HG02642 (cell line): Measurements from ENCODE around the gene SLC35B1.
"Not testable (repeated sequence)": the region's sequence is repeated elsewhere in the genome, so short reads cannot be mapped to it uniquely, and the experiment has no call there.

ENCODE experiments used
- ATAC-seq: cut with Tn5 transposase; IDR thresholded peaks from one replicate; pipeline ENCODE4 v1.9.1; 2021; ENCODE audit warnings: mild to moderate bottlenecking; ENCODE audit not compliant: unreplicated experiment, poor library complexity

The SLC35B1 gene

DNA sequence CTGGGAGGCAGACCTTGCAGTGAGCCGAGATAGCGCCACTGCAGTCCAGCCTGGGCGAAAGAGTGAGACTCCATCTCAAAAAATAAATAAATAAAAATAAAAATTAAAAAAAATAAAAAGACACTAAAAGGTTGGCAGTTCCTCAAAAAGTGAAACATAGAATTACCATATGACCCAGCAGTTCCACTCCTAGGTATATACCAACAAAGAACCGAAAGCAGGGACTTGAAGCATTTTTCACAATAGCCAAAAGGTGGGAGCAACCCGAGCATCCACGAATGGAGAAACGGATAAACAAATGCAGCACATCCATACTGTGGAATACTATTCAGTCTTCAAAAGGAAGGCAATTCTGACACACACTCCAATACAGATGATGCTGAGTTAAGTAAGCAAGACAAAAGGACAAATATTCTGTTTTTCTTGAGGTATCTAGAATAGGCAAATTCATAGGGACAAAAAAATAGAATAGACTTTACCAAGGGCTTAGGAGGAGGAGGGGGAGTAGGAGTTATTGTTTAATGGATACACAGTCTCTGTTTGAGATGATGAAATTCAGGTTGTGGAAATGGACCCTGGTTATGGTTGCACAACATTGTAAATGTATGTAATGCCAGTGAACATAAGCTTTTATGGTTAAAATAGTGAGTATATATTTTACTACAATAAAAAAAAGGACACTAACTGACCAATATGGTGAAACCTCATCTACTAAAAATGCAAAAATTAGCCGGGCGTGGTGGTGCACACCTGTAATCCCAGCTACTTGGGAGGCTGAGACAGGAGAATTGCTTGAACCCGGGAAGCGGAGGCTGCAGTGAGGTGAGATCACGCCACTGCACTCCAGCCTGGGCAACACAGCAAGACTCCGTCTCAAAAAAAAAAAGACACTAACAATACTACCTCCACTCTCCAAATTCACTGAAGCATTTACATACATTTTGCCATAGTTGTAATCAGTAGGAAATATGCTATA lies 27.0 kb upstream of the SLC35B1 start:
- ATAC-seq, result no peak

DNA sequence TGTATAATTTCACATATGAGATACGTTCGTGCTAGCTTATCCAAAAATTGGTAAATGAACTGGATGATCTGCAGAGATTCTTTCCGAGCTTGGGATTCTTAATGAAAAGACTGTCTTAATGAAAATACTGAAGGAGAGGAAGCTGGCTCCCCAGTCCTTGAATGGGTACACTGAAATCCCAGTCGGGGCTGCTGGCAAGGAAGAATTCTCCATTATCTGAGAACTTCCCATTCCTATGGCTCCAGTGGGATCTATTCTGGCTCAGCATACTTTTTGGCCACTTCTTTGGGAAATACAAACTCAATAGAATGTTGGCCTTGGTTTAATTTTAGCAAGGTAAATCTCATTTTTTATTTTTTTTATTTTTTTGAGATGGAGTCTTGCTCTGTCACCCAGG lies 23.7 kb upstream of the SLC35B1 start:
- no peak for ATAC-seq

- no peak for ATAC-seq
These were observed 23.1 kb upstream of the SLC35B1 start for GRCh38 chr17:49730785-49731434.

DNA sequence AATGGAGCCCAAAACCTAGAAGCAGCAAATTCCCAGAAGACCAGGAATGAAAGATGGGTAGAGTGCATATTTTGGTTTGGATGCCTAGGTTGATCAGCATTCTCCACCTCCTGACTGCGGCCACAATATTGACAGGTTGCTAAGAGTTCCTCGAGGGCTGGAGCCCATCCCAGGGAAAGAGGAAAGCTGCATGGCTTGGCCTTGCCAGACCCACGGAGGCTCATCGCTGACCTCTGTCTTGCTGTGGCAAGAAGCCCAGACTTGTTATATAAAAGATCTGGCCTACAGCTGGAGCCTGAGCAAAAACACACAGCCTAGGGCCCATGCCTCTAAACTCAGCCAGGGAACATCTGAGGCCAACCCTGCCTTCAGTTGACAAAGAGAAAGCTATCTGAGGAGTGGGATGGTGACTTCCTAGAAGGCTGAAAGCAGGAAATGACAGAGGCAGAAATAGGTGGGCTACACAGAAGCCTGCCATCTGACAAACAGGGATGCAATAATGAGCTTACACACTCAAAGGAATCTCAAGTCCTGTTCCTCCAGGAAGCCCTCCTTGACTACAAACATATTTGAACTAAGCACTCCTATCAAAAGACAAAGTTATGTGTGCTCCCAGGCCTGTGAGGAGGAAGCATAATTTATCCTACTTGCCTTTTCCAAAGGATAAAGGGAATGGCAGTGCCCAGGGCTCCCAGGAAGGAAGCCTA lies 22.5 kb upstream of the SLC35B1 start:
- ATAC-seq, result no peak

GRCh38 chr17:49729069-49729468 lies 21.3 kb upstream of the SLC35B1 start:
- no peak for ATAC-seq

- ATAC-seq, result no peak
These were observed 20.7 kb upstream of the SLC35B1 start for GRCh38 chr17:49728425-49728824.

- no peak for ATAC-seq
These were observed 19.6 kb upstream of the SLC35B1 start for GRCh38 chr17:49727380-49727779.

DNA sequence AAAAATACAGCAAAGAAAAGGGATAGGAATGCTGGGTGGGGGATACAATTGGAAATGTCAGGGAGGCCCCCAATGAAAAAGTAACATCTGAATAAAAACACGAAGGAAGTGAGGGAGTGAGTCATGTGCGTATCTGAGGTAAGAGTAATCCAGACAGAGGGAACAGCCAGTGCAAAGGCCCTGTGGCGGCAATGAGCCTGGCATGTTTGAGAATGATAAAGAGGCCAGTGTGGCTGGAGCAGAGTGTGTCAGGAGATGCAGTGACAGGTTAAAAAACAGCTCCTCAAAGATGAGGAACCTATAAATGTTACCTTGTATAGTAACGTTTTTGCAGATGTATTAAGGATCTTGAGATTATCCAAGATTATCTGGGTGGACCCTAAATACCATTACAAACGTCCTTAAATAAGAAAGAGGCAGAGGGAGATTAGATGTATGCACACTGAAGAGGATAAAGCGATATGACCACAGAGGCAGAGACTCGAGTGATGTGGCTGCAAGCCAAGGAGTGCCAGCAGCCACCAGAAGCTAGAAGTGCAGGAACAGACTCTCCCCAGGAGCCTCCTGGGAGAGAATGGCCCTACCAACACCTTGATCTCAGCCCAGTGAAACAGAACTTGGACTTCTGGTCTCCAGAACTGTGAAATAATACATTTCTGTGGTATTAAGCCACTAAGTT lies 17.8 kb upstream of the SLC35B1 start:
- ATAC-seq, result no peak

DNA sequence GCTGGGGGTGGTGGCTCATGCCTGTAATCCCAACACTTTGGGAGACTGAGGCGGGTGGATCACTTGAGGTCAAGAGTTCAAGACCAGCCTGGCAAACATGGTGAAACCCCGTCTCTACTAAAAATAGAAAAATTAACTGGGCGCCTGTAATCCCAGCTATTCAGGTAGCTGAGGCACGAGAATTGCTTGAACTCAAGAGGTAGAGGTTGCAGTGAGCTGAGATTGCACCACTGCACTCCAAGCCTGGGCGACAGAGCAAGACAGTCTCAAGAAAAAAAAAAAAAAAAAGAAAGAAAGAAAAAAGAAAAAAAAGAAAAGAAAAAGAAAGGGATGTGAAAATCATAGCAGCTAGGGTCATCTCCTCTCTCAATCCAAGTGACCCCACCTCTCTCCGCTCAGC lies 16.8 kb upstream of the SLC35B1 start:
- ATAC-seq, result not testable (repeated sequence)

DNA sequence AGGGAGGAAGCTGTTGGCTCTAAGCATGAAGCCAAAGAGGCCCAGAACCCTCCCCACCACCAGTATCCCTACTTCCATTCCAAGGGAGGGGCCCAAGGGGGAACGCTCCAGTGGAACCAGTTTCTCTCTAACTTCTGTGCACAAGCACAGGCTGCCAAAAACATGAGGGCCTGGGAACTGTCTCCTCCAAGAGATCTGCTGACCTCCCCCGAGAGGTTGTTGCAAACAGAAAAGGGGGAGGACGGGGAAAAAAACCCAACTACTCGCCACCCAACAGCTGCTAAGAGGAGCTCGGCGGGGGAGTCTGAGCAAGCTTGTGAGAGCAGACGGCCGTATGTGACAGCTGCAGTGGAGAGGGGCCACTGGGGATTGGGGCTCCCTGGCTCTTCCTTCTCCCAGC lies 15.7 kb upstream of the SLC35B1 start:
- ATAC-seq, result no peak

DNA sequence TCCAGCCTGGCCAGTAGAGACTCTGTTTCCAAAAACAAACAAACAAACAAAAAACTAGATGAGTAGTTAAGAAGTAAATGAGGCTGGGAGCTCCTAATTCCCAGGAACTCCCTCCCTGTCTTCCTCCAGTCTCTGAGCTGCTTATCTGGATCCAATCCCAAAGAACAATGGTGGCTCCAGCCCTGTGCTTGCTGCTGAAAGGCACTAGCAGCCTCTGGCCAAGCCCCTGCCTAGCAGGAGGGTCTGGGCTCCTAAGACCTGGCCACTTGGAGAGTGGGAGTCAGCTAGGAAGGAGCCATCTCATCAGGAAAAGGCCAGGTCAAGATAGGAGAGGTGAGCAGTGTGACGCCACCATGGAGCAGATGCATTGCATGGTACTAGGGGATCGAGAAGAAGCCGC lies 14.3 kb upstream of the SLC35B1 start:
- ATAC-seq, result no peak

GRCh38 chr17:49717371-49717861 lies 9.7 kb upstream of the SLC35B1 start:
- ATAC-seq, result no peak

DNA sequence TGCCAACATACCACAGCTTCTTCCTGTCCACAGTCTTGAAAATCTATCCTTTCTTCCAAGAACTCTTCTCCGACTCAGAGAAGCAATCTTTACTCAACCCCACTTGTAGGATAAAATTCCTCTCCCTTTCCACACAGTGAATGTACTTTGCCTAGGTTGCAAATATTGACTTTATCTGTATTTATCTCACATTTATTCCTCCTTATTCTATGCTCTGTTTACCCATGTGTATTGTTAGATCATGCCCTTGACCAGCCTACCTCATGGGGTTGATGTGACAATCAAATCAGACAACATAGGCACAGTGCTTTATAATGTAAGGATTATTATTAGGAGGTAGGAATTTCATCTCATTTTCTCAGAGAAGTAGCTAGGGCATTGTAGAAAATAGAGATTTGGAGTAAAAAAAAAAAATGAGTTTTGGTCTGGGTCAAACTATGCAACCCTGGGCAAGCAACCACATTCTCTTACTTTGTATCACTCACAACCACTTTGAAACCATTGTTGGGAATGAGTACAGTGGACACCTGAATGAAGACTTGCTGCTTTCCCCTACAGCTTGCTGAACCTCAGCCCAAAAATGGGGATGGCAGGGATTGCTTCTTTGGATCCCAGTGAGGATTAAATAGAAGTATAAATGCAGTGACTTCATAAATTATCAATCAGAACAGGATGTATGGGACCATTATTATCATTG lies 9.1 kb upstream of the SLC35B1 start:
- ATAC-seq, result no peak

- no peak for ATAC-seq
These were observed 8.0 kb upstream of the SLC35B1 start for GRCh38 chr17:49715717-49716279.

GRCh38 chr17:49715216-49715615 lies 7.5 kb upstream of the SLC35B1 start:
- ATAC-seq, result no peak

- ATAC-seq, result peak; percentile 1
These were observed 885 bp upstream of the SLC35B1 start for GRCh38 chr17:49708515-49709183.

- ATAC-seq, result no peak
These were observed 537 bp downstream of the SLC35B1 start for GRCh38 chr17:49707246-49707607.

DNA sequence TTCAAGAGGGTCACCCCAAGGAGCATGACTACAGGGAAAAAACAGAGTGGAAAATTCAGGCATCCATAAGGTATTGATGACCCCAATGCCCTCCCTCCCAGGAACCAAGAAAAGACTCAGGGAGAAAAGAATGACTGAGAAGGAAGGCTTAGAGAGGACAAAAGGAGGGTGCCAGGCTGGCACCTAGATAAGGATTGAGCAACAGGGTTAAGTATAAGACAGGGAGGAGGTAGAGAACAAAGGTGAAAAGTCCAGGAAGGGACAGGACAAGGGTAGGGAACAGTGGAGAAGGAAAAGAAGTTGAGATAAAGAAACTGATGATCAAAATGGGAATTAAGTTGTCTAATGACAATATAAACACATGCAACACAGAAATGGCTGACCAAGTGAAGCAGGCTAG lies 2.5 kb downstream of the SLC35B1 start:
- no peak for ATAC-seq
